HFF-Myc (cell line): ENCODE data around the gene CADM2.

ENCODE experiments used
- DNase-seq: peaks from one replicate; pipeline ENCODE4 v3.0.0-alpha.2; 2011; ENCODE audit warnings: low read depth; ENCODE audit errors: extremely low read depth
- H3K4me3 ChIP-seq: replicated peaks from 2 replicates; pipeline ENCODE4 v1.5.1; 2011; ENCODE audit warnings: low read depth, mild to moderate bottlenecking, control low read depth, low read length
- CTCF ChIP-seq: IDR thresholded peaks from 2 replicates; pipeline ENCODE4 v1.5.1; 2012; ENCODE audit warnings: mild to moderate bottlenecking, low read depth, low read length, control low read depth; ENCODE audit errors: missing control alignments

The CADM2 gene

GRCh38 chr3:84993956-84994355 lies 35.2 kb downstream of the CADM2 start:
- H3K4me3 ChIP-seq = no peak overlapping the region
- no peak for DNase-seq
- TF ChIP-seq CTCF = no peak

GRCh38 chr3:84998545-84998944 lies 39.8 kb downstream of the CADM2 start:
- H3K4me3 ChIP-seq = no peak overlapping the region
- no peak for DNase-seq
- no peak for TF ChIP-seq CTCF

GRCh38 chr3:85003479-85003878 lies 44.7 kb downstream of the CADM2 start:
- DNase-seq = no peak
- TF ChIP-seq CTCF = no peak
- no peak overlapping the region for H3K4me3 ChIP-seq

GRCh38 chr3:85004147-85004546 lies 45.4 kb downstream of the CADM2 start:
- DNase-seq = no peak
- no peak for TF ChIP-seq CTCF

GRCh38 chr3:85005946-85006345 lies 47.2 kb downstream of the CADM2 start:
- no peak overlapping the region for H3K4me3 ChIP-seq
- DNase-seq = no peak
- no peak for TF ChIP-seq CTCF

More at GRCh38 chr3:85004147-85004546, 45.4 kb downstream of the CADM2 start:
- H3K4me3 ChIP-seq = no peak overlapping the region

GRCh38 chr3:85007195-85008094 lies 48.7 kb downstream of the CADM2 start:
- no peak for TF ChIP-seq CTCF
- no peak overlapping the region for H3K4me3 ChIP-seq
- DNase-seq = no peak
